HTR-8/SVneo (cell line): Measurements from ENCODE around the gene PSMC6.

Experiments used
- DNase-seq: peaks from one replicate; pipeline ENCODE4 v3.0.0; 2011; ENCODE audit warnings: low spot score, mixed read lengths; ENCODE audit not compliant: insufficient read length
- FAIRE-seq: peaks from 2 replicates; lab custom pipeline; 2011; peaks lifted over from hg19 to GRCh38; lab: Jason Lieb, UNC

PSMC6 gene

GRCh38 chr14:52769887-52770286 lies 62.9 kb downstream of the PSMC6 start:
- FAIRE-seq = peak; percentile 31

DNA sequence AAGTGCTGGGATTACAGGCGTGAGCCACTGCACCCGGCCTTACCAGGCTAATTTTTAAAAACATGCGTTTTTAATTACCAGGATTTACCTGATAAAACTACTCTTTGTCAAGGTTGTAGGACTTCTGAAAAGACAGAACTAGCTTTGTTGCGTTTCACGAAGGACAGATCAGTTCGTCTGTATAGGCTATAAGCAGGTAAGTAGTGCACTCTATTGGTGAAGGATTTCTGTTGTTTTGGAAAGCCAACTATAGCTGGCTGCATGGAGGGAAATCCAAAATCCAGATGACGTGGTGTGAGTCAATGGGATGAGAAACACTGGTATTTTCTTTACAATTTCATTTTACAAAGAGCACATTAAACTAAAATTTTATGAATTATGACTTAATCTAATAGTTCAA lies 69.8 kb downstream of the PSMC6 start:
- FAIRE-seq = peak; percentile 85
- DNase-seq = no peak

More at GRCh38 chr14:52769887-52770286, 62.9 kb downstream of the PSMC6 start:
- DNase-seq = no peak
